IMR-90 (cell line): ENCODE results near the gene CD79A. TPM values are rescaled to one million over a fixed set of nuclear protein-coding genes. Genes with fewer than 3 reads are reported as not detected.

Source experiments
- ATAC-seq: fragments of 200-7000 bp; cut with Tn5 transposase; 2 replicates; pipeline ENCODE4 v1.9.1; 2020; ENCODE audit warnings: low read depth, mild to moderate bottlenecking, moderate library complexity
- BruUV-seq: library from RNA; stranded (reverse); fragments of 400-500 nt; replicated peaks from 2 replicates; lab custom pipeline; 2021; lab: Mats Ljungman, UMichigan
- CTCF ChIA-PET: fragments of 300-600 bp; formaldehyde crosslinking; extraction: SDS; loops from one replicate; lab custom pipeline; 2021; ENCODE audit warnings: antibody characterized with exemption; lab: Yijun Ruan, JAX
- POLR2A ChIA-PET: fragments of 300-600 bp; sonication (Branson Sonifier 250); formaldehyde crosslinking; loops from one replicate; lab custom pipeline; 2022; ENCODE audit warnings: antibody characterized with exemption; ENCODE audit not compliant: unreplicated experiment; lab: Charles Lee
- DNase-seq: peaks from one replicate; pipeline ENCODE4 v3.0.0; 2013
- H2AFZ ChIP-seq: replicated peaks from 2 replicates; pipeline ENCODE3; 2013; ENCODE audit warnings: low read length, mild to moderate bottlenecking; ENCODE audit not compliant: poor library complexity
- H2AK5ac ChIP-seq: 2 replicates; pipeline ENCODE4 v1.6.1; 2013; ENCODE audit warnings: low read depth, low read length, inconsistent platforms
- H2AK9ac ChIP-seq: replicated peaks from 2 replicates; pipeline ENCODE3; 2013; ENCODE audit warnings: mild to moderate bottlenecking, low read depth, low read length, moderate library complexity; ENCODE audit not compliant: poor library complexity
- H2BK120ac ChIP-seq: 2 replicates; pipeline ENCODE4 v1.6.1; 2013; ENCODE audit warnings: low read depth, low read length, inconsistent platforms
- H2BK15ac ChIP-seq: 3 replicates; pipeline ENCODE4 v1.6.1; 2013; ENCODE audit warnings: low read depth, low read length, inconsistent platforms
- H2BK20ac ChIP-seq: 2 replicates; pipeline ENCODE4 v1.6.1; 2013; ENCODE audit warnings: low read depth, mild to moderate bottlenecking, inconsistent platforms, low read length, moderate library complexity
- H2BK5ac ChIP-seq: 2 replicates; pipeline ENCODE4 v1.6.1; 2013; ENCODE audit warnings: mild to moderate bottlenecking, low read depth, low read length, inconsistent platforms; ENCODE audit not compliant: poor library complexity, severe bottlenecking
- H3K14ac ChIP-seq: replicated peaks from 2 replicates; pipeline ENCODE4 v1.6.1; 2013; ENCODE audit warnings: low read depth, low read length, inconsistent platforms
- H3K18ac ChIP-seq: 2 replicates; pipeline ENCODE4 v1.6.1; 2013; ENCODE audit warnings: low read depth, low read length, control low read depth
- H3K23ac ChIP-seq: 2 replicates; pipeline ENCODE4 v1.6.1; 2013; ENCODE audit warnings: low read depth, low read length, inconsistent platforms
- H3K27ac ChIP-seq: 2 replicates; pipeline ENCODE4 v1.5.1; 2013; ENCODE audit warnings: mild to moderate bottlenecking, control low read depth, low read length; ENCODE audit not compliant: insufficient read depth
- H3K27me3 ChIP-seq: 2 replicates; pipeline ENCODE4 v1.6.1; 2013; ENCODE audit warnings: low read length; ENCODE audit not compliant: control insufficient read depth, insufficient read depth
- H3K36me3 ChIP-seq: 2 replicates; pipeline ENCODE4 v1.6.1; 2013; ENCODE audit warnings: low read length, mixed read lengths; ENCODE audit not compliant: control insufficient read depth, insufficient read depth
- H3K4ac ChIP-seq: 2 replicates; pipeline ENCODE4 v1.6.1; 2013; ENCODE audit warnings: low read depth, low read length, inconsistent platforms
- H3K4me1 ChIP-seq: 2 replicates; pipeline ENCODE4 v1.6.1; 2013; ENCODE audit warnings: low read length, mixed read lengths; ENCODE audit not compliant: control insufficient read depth, insufficient read depth
- H3K4me2 ChIP-seq: 2 replicates; pipeline ENCODE4 v1.6.1; 2013; ENCODE audit warnings: low read depth, mild to moderate bottlenecking, control low read depth, low read length, moderate library complexity
- H3K4me3 ChIP-seq: 2 replicates; pipeline ENCODE4 v1.5.1; 2013; ENCODE audit warnings: low read depth, mild to moderate bottlenecking, control low read depth, low read length, moderate library complexity; ENCODE audit not compliant: insufficient read depth
- H3K56ac ChIP-seq: 2 replicates; pipeline ENCODE4 v1.6.1; 2013; ENCODE audit warnings: low read length, inconsistent platforms; ENCODE audit not compliant: insufficient read depth; ENCODE audit errors: extremely low read depth
- H3K79me1 ChIP-seq, 2 experiments: 2 replicates each; pipeline ENCODE4 v1.6.1; 2013; ENCODE audit warnings: low read length in 2 of 2, inconsistent platforms in 1 of 2, low read depth in 1 of 2
- H3K9ac ChIP-seq: 2 replicates; pipeline ENCODE4 v1.6.1; 2013; ENCODE audit warnings: low read depth, low read length, control low read depth
- H3K9me1 ChIP-seq: 2 replicates; pipeline ENCODE4 v1.6.1; 2013; ENCODE audit warnings: low read length, inconsistent platforms; ENCODE audit not compliant: insufficient read depth
- H3K9me3 ChIP-seq: 2 replicates; pipeline ENCODE4 v1.6.1; 2013; ENCODE audit warnings: low read length; ENCODE audit not compliant: control insufficient read depth, insufficient read depth
- H4K20me1 ChIP-seq: 2 replicates; pipeline ENCODE4 v1.6.1; 2013; ENCODE audit warnings: low read length, inconsistent platforms; ENCODE audit not compliant: insufficient read depth
- H4K5ac ChIP-seq: 2 replicates; pipeline ENCODE4 v1.6.1; 2013; ENCODE audit warnings: mild to moderate bottlenecking, low read depth, low read length, control low read depth
- H4K8ac ChIP-seq, 2 experiments: 2 replicates each; pipeline ENCODE4 v1.6.1; 2013; ENCODE audit warnings: low read depth in 2 of 2, low read length in 2 of 2, control low read depth in 1 of 2, inconsistent platforms in 1 of 2
- H4K91ac ChIP-seq: 2 replicates; pipeline ENCODE4 v1.6.1; 2013; ENCODE audit warnings: low read depth, low read length, inconsistent platforms; ENCODE audit not compliant: insufficient read depth
- BHLHE40 ChIP-seq: fragments of 150-350 bp; IDR thresholded peaks from 2 replicates; pipeline ENCODE4 v1.6.1; 2016; ENCODE audit warnings: mild to moderate bottlenecking, low read depth, low read length
- CEBPB ChIP-seq: IDR thresholded peaks from 2 replicates; pipeline ENCODE4 v1.6.1; 2012; ENCODE audit warnings: low read depth, low read length, improper control_type of control experiment
- CHD1 ChIP-seq: IDR thresholded peaks from 2 replicates; pipeline ENCODE4 v1.6.1; 2012; ENCODE audit warnings: low read depth, low read length, improper control_type of control experiment
- MAFK ChIP-seq: IDR thresholded peaks from 2 replicates; pipeline ENCODE4 v1.6.1; 2012; ENCODE audit warnings: low read depth, low read length, improper control_type of control experiment
- MAZ ChIP-seq: IDR thresholded peaks from 2 replicates; pipeline ENCODE4 v1.6.1; 2012; ENCODE audit warnings: low read depth, mild to moderate bottlenecking, low read length, improper control_type of control experiment, moderate library complexity, borderline replicate concordance
- MXI1 ChIP-seq: IDR thresholded peaks from 2 replicates; pipeline ENCODE4 v1.6.1; 2012; ENCODE audit warnings: low read depth, mild to moderate bottlenecking, low read length, moderate library complexity, borderline replicate concordance
- NFE2L2 ChIP-seq: fragments of 150-350 bp; IDR thresholded peaks from 2 replicates; pipeline ENCODE4 v1.6.1; 2016; ENCODE audit warnings: low read depth, mild to moderate bottlenecking, low read length
- POLR2A ChIP-seq: IDR thresholded peaks from 2 replicates; pipeline ENCODE4 v1.6.1; 2012; ENCODE audit warnings: mild to moderate bottlenecking, low read depth, low read length
- RAD21 ChIP-seq: IDR thresholded peaks from 2 replicates; pipeline ENCODE4 v1.6.1; 2012; ENCODE audit warnings: low read length, improper control_type of control experiment
- RCOR1 ChIP-seq: IDR thresholded peaks from 2 replicates; pipeline ENCODE4 v1.6.1; 2012; ENCODE audit warnings: mild to moderate bottlenecking, low read length, improper control_type of control experiment; ENCODE audit not compliant: insufficient replicate concordance
- RFX5 ChIP-seq: IDR thresholded peaks from 2 replicates; pipeline ENCODE4 v1.8.0; 2012; ENCODE audit warnings: low read depth, mild to moderate bottlenecking, low read length, moderate library complexity
- SMC3 ChIP-seq: fragments of 150-350 bp; IDR thresholded peaks from 2 replicates; pipeline ENCODE4 v1.6.1; 2016; ENCODE audit warnings: low read depth, mild to moderate bottlenecking, antibody characterized with exemption, low read length, moderate library complexity
- WGBS, 2 experiments: methylation state at CpG; one replicate each; pipeline versions ENCODE4 v1.1.5 to v1.1.7; 2013; ENCODE audit warnings: missing lambda C conversion rate in 2 of 2; ENCODE audit not compliant: insufficient read length in 1 of 2; ENCODE audit errors: extremely low coverage in 2 of 2; 5-methylcytosine and 5-hydroxymethylcytosine counted together
- dilution Hi-C: fragments of 300-500 bp; cut with HindIII; formaldehyde crosslinking; loops from one replicate; pipeline ENCODE4 v1.14.3; 2018; ENCODE audit warnings: low sequenced_read_pairs; ENCODE audit not compliant: unreplicated experiment
- in situ Hi-C: fragments of 300-500 bp; cut with MboI; formaldehyde crosslinking; loops from 3 replicates; pipeline ENCODE4 v1.14.3; 2019; ENCODE audit warnings: low sequenced_read_pairs, inconsistent platforms, mixed read lengths
- intact Hi-C: fragments of 100-400 bp; cut with micrococcal nuclease; formaldehyde crosslinking; loops from 2 replicates; pipeline ENCODE4 v1.10.0; 2022
- polyA plus RNA-seq, 3 experiments: library from polyadenylated mRNA; depleted of rRNA; stranded (reverse); fragments of >200 nt; gene quantifications; 2 replicates each; pipeline ENCODE4 v1.2.3, GENCODE V29; 2012; ENCODE audit warnings: low replicate concordance in 1 of 3
- total RNA-seq: library from RNA; depleted of rRNA; stranded (reverse); fragments of >200 nt; gene quantifications from 2 replicates; pipeline ENCODE4 v1.2.3, GENCODE V29; 2012
- TF ChIP-seq, protein P1 (sequence below): fragments of 150-350 bp; IDR thresholded peaks from 2 replicates; pipeline ENCODE4 v1.6.1; 2016; ENCODE audit warnings: low read depth, mild to moderate bottlenecking, low read length, moderate library complexity, borderline replicate concordance
- TF ChIP-seq, protein P2 (sequence below): conservative IDR thresholded peaks from 2 replicates; pipeline ENCODE4 v1.5.1; 2012; ENCODE audit warnings: mild to moderate bottlenecking, low read depth, low read length, improper control_type of control experiment
- TF ChIP-seq, protein P3 (sequence below): fragments of 150-350 bp; IDR thresholded peaks from 2 replicates; pipeline ENCODE4 v1.6.1; 2017; ENCODE audit warnings: mild to moderate bottlenecking, antibody characterized with exemption, low read length, low read depth

The CD79A gene
- total and polyA plus RNA-seq, 2 of the 4 experiments (the other 2 are of a cell fraction), result 0.19 TPM; not detected in 1

DNA sequence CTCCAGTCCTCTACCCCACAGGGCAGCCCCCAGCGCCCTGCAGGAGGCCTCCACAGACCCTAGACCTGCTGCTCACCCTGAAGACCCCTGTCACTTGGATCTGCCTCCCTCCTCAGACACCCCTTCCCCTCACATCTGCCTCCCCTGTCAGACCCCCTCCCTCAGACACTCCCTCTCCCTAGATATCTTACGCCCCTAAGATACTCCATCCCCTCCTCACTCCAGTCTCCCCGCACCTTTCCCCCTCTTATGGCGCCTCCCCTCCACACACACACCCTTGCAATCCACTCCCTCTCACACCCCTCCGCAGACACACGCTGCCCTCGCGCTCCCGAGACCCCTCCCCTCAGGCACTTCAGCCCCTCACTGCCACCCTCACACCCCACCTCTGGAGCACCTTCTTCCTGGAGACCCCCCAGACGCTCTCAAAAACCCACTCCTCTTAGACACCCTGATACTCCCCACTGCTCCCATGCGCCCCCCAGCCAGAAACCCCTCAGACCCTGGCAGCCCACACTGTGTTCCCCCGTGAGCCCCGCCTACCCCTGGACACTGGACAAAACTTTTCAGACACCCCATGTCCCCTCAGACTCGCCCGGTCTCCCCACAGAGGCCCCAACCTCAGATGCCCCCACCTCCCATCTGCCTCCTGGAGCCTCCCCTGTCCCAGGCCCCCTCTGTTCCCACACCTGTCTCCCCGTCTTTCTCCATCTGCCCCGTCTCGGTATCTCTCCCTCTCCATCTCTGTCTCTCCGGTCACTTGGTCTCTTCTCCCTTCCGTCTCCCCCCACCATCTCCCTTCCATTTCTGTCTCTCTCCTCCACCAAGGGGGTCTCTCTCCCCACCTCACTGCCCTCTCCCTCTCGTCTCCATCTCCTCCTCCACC lies 36.7 kb downstream of the CD79A start:
- H2AFZ ChIP-seq, result no peak overlapping the region
- H3K4me3 ChIP-seq, result no peak overlapping the region
- H3K79me1 ChIP-seq, result no peaks in the 10 kb centered on the region
- H2BK20ac ChIP-seq, result no peak overlapping the region
- ATAC-seq (no peak), DNase-seq (no peak)
- H4K5ac ChIP-seq, result no peak overlapping the region
- no peak overlapping the region for H3K18ac ChIP-seq
- peaks cover 8% of the 10 kb centered on the region for H3K9me1 ChIP-seq
- H2AK9ac ChIP-seq, result no peak overlapping the region
- H4K91ac ChIP-seq, result no peak overlapping the region
- no TSS peak for BruUV-seq
- no peak overlapping the region for H3K23ac ChIP-seq
- H3K27me3 ChIP-seq, result peaks cover 72% of the 10 kb centered on the region
- H3K36me3 ChIP-seq, result no peaks in the 10 kb centered on the region
- dilution Hi-C loops (no loop called here), intact Hi-C loops (no loop called here), in situ Hi-C loops (no loop called here)
- peaks cover 28% of the 10 kb centered on the region for H4K20me1 ChIP-seq
- no peak overlapping the region for H4K8ac ChIP-seq
- no peak overlapping the region for H3K9ac ChIP-seq
- no peak overlapping the region for H2AK5ac ChIP-seq
- H3K4me1 ChIP-seq, result 0 out of 2 replicates have a peak, but pooled peaks cover 2% of the 10 kb centered on the region
- H2BK120ac ChIP-seq, result no peak overlapping the region
- no peak overlapping the region for H3K56ac ChIP-seq
- no peaks in the 10 kb centered on the region for H3K9me3 ChIP-seq
- H3K4me2 ChIP-seq, result no peak overlapping the region
- H3K14ac ChIP-seq, result no peak overlapping the region
- H3K27ac ChIP-seq, result no peak overlapping the region
- H2BK5ac ChIP-seq, result no peak overlapping the region
- no peak overlapping the region for H3K4ac ChIP-seq
- WGBS, 2 experiments, result 4% methylated on average over 16 of the region's 21 CpGs; no CpG with 5 or more reads in 1 of the 2 experiments
- CTCF ChIA-PET, result no interaction called here
- H2BK15ac ChIP-seq, result no peak overlapping the region
- POLR2A ChIA-PET, result no interaction called here
- no peak for TF ChIP-seq CEBPB
- TF ChIP-seq BHLHE40, result no peak
- TF ChIP-seq RFX5, result no peak
- TF ChIP-seq MAFK, result no peak
- TF ChIP-seq RAD21, result no peak
- TF ChIP-seq, protein P1, sequence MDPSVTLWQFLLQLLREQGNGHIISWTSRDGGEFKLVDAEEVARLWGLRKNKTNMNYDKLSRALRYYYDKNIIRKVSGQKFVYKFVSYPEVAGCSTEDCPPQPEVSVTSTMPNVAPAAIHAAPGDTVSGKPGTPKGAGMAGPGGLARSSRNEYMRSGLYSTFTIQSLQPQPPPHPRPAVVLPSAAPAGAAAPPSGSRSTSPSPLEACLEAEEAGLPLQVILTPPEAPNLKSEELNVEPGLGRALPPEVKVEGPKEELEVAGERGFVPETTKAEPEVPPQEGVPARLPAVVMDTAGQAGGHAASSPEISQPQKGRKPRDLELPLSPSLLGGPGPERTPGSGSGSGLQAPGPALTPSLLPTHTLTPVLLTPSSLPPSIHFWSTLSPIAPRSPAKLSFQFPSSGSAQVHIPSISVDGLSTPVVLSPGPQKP, result no peak
- TF ChIP-seq, protein P2, sequence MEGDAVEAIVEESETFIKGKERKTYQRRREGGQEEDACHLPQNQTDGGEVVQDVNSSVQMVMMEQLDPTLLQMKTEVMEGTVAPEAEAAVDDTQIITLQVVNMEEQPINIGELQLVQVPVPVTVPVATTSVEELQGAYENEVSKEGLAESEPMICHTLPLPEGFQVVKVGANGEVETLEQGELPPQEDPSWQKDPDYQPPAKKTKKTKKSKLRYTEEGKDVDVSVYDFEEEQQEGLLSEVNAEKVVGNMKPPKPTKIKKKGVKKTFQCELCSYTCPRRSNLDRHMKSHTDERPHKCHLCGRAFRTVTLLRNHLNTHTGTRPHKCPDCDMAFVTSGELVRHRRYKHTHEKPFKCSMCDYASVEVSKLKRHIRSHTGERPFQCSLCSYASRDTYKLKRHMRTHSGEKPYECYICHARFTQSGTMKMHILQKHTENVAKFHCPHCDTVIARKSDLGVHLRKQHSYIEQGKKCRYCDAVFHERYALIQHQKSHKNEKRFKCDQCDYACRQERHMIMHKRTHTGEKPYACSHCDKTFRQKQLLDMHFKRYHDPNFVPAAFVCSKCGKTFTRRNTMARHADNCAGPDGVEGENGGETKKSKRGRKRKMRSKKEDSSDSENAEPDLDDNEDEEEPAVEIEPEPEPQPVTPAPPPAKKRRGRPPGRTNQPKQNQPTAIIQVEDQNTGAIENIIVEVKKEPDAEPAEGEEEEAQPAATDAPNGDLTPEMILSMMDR, result no peak
- TF ChIP-seq CHD1, result no peak
- no peak for TF ChIP-seq MXI1
- TF ChIP-seq RCOR1, result no peak
- no peak for TF ChIP-seq POLR2A
- TF ChIP-seq, protein P3, sequence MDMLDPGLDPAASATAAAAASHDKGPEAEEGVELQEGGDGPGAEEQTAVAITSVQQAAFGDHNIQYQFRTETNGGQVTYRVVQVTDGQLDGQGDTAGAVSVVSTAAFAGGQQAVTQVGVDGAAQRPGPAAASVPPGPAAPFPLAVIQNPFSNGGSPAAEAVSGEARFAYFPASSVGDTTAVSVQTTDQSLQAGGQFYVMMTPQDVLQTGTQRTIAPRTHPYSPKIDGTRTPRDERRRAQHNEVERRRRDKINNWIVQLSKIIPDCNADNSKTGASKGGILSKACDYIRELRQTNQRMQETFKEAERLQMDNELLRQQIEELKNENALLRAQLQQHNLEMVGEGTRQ, result no peak
- no peak for TF ChIP-seq MAZ
- TF ChIP-seq NFE2L2, result no peak
- TF ChIP-seq SMC3, result no peak
